ENCODE results near the gene ABLIM1. TPM values are rescaled to one million over a fixed set of nuclear protein-coding genes. Genes with fewer than 3 reads are reported as not detected.

The ABLIM1 gene
- total and polyA plus RNA-seq, 2 of the 4 experiments (the other 2 are of a cell fraction) = 7.7 to 9.9 TPM

GRCh38 chr10:114669648-114670047 is 11.6 kb upstream of the ABLIM1 start:
- Histone ChIP-seq H3K27ac (ENCODE audit: insufficient read depth, low read length) (no peak overlapping the region), H3K23ac (ENCODE audit: low read depth, low read length) (no peak overlapping the region), H3K18ac (ENCODE audit: low read depth, low read length) (no peak overlapping the region), H4K5ac (ENCODE audit: low read depth, low read length) (no peak overlapping the region), H3K56ac (ENCODE audit: extremely low read depth, insufficient read depth, low read length) (no peak overlapping the region), H3K4me1 (ENCODE audit: control insufficient read depth, insufficient read depth, low read length) (no peaks in the 10 kb centered on the region), H2AK9ac (replicated peaks; ENCODE audit: low read depth, low read length, poor library complexity) (no peak overlapping the region), H3K9ac (ENCODE audit: low read depth, low read length) (no peak overlapping the region), H3K14ac (replicated peaks; ENCODE audit: low read depth, low read length) (no peak overlapping the region), H3K9me1 (ENCODE audit: insufficient read depth, low read length) (no peaks in the 10 kb centered on the region), H3K27me3 (ENCODE audit: control insufficient read depth, insufficient read depth, low read length) (peaks cover 4% of the 10 kb centered on the region), H4K91ac (ENCODE audit: insufficient read depth, low read depth, low read length) (no peak overlapping the region), H2BK20ac (ENCODE audit: low read depth, low read length) (no peak overlapping the region), H2BK120ac (ENCODE audit: low read depth, low read length) (no peak overlapping the region), H4K20me1 (ENCODE audit: insufficient read depth, low read length) (no peaks in the 10 kb centered on the region), H3K4me2 (ENCODE audit: low read depth, low read length) (no peak overlapping the region), H3K9me3 (ENCODE audit: control insufficient read depth, insufficient read depth, low read length) (peaks cover 5% of the 10 kb centered on the region; the same call in 1 of the 2 replicates), H3K4ac (ENCODE audit: low read depth, low read length) (no peak overlapping the region), H3K79me1 (ENCODE audit: low read depth in 1 of 2, low read length in 2 of 2) (no peaks in the 10 kb centered on the region; a peak in 1 of 4 replicates), H3K4me3 (ENCODE audit: insufficient read depth, low read depth, low read length) (no peak overlapping the region), H2AK5ac (ENCODE audit: low read depth, low read length) (no peak overlapping the region), H2BK5ac (ENCODE audit: low read depth, low read length, poor library complexity, severe bottlenecking) (no peak overlapping the region), H3K36me3 (ENCODE audit: control insufficient read depth, insufficient read depth, low read length) (no peaks in the 10 kb centered on the region), H4K8ac (ENCODE audit: low read depth in 2 of 2, low read length in 2 of 2) (no peak overlapping the region), H2BK15ac (ENCODE audit: low read depth, low read length) (no peak overlapping the region), H2AFZ (replicated peaks; ENCODE audit: low read length, poor library complexity) (no peak overlapping the region)
- POLR2A ChIA-PET (ENCODE audit: unreplicated experiment) = no interaction called here
- intact Hi-C loops (cut with micrococcal nuclease) = no loop called here
- no peak for DNase-seq
- no peak for ATAC-seq (ENCODE audit: low read depth)
- dilution Hi-C loops (cut with HindIII; ENCODE audit: low sequenced_read_pairs, unreplicated experiment) = no loop called here
- TF ChIP-seq MAFK (IDR thresholded peaks at IDR 0.05; ENCODE audit: low read depth, low read length) (no peak), RAD21 (IDR thresholded peaks at IDR 0.05; ENCODE audit: low read length) (no peak), RFX5 (IDR thresholded peaks at IDR 0.05; ENCODE audit: low read depth, low read length) (no peak), BHLHE40 (IDR thresholded peaks at IDR 0.05; ENCODE audit: low read depth, low read length) (no peak), MAZ (IDR thresholded peaks at IDR 0.05; ENCODE audit: borderline replicate concordance, low read depth, low read length) (no peak), USF2 (IDR thresholded peaks at IDR 0.05; ENCODE audit: low read depth, low read length) (no peak), MXI1 (IDR thresholded peaks at IDR 0.05; ENCODE audit: borderline replicate concordance, low read depth, low read length) (no peak), FOS (IDR thresholded peaks at IDR 0.05; ENCODE audit: low read depth, low read length) (no peak), ELK1 (IDR thresholded peaks at IDR 0.05; ENCODE audit: borderline replicate concordance, low read depth, low read length) (no peak), SMC3 (IDR thresholded peaks at IDR 0.05; ENCODE audit: low read depth, low read length) (no peak), NFE2L2 (IDR thresholded peaks at IDR 0.05; ENCODE audit: low read depth, low read length) (no peak), CHD1 (IDR thresholded peaks at IDR 0.05; ENCODE audit: low read depth, low read length) (no peak), POLR2A (IDR thresholded peaks at IDR 0.05; ENCODE audit: low read depth, low read length) (no peak), RCOR1 (IDR thresholded peaks at IDR 0.05; ENCODE audit: insufficient replicate concordance, low read length) (no peak), CEBPB (IDR thresholded peaks at IDR 0.05; ENCODE audit: low read depth, low read length) (no peak)
- no CpG with 5 or more reads among the region's 3 CpGs for WGBS, 2 experiments (ENCODE audit: extremely low coverage in 2 of 2, insufficient read length in 1 of 2)
- CTCF ChIA-PET = interaction anchor here (1.3 kb wide), 1 partner anchor 23 kb away, joined by 3 read pairs; no protein-coding TSS in a partner anchor
- in situ Hi-C loops (cut with MboI; ENCODE audit: low sequenced_read_pairs) = no loop called here
- no TSS peak for BruUV-seq (replicated peaks)

Measured in IMR-90 (cell line).